GM12891 (cell line): Measurements from ENCODE around the gene ARRB1.

Source experiments
- PAX5 ChIP-seq: IDR thresholded peaks from 2 replicates; pipeline ENCODE4 v1.6.1; 2011; ENCODE audit warnings: low read length, moderate library complexity, mild to moderate bottlenecking; ENCODE audit not compliant: insufficient read depth, severe bottlenecking
- POLR2A ChIP-seq: IDR thresholded peaks from 2 replicates; pipeline ENCODE4 v1.6.1; 2011; ENCODE audit warnings: low read depth, low read length, control low read depth
- POLR2AphosphoS5 ChIP-seq: IDR thresholded peaks from 2 replicates; pipeline ENCODE4 v1.6.1; 2011; ENCODE audit warnings: low read depth, low read length, control low read depth
- POU2F2 ChIP-seq: IDR thresholded peaks from 2 replicates; pipeline ENCODE4 v1.6.1; 2011; ENCODE audit warnings: low read depth, mild to moderate bottlenecking, control low read depth, low read length, moderate library complexity
- TAF1 ChIP-seq: IDR thresholded peaks from 2 replicates; pipeline ENCODE4 v1.6.1; 2011; ENCODE audit warnings: low read depth, low read length, control low read depth

GRCh38 chr11:75320643-75321042 is 30.8 kb downstream of the ARRB1 start:
- no peak for TF ChIP-seq TAF1
- TF ChIP-seq POLR2A = no peak
- no peak for TF ChIP-seq POLR2AphosphoS5
- no peak for TF ChIP-seq POU2F2
- no peak for TF ChIP-seq PAX5
